AG04450 (cell line): ENCODE results near the gene TLE6. TPM values are rescaled to one million over a fixed set of nuclear protein-coding genes. Genes with fewer than 3 reads are reported as not detected.

ENCODE experiments used
- CTCF ChIA-PET: fragments of 300-600, 350-600 bp; formaldehyde crosslinking; extraction: SDS; loops from one replicate; lab custom pipeline; 2022; ENCODE audit warnings: antibody characterized with exemption, inconsistent platforms; lab: Charles Lee
- POLR2A ChIA-PET: fragments of 350-600 bp; formaldehyde crosslinking; extraction: SDS; loops from one replicate; lab custom pipeline; 2021; ENCODE audit warnings: antibody characterized with exemption, inconsistent platforms; lab: Yijun Ruan, JAX
- DNase-seq: peaks from one replicate; pipeline ENCODE4 v3.0.0-alpha.2; 2011; ENCODE audit warnings: low read depth, low spot score
- H3K27ac ChIP-seq: one replicate; pipeline ENCODE4 v1.5.1; 2012; ENCODE audit warnings: low read depth, low read length, control low read depth
- H3K27me3 ChIP-seq: one replicate; pipeline ENCODE4 v1.6.0; 2012; ENCODE audit warnings: low read length; ENCODE audit not compliant: control insufficient read depth, insufficient read depth
- H3K4me3 ChIP-seq: 2 replicates; pipeline ENCODE4 v1.5.1; 2011; ENCODE audit warnings: mild to moderate bottlenecking, low read depth, low read length, control low read depth
- H3K9me3 ChIP-seq: 2 replicates; pipeline ENCODE4 v1.5.1; 2012; ENCODE audit warnings: low read length; ENCODE audit not compliant: control insufficient read depth, insufficient read depth
- polyA plus RNA-seq: library from polyadenylated mRNA; depleted of rRNA; stranded (reverse); fragments of >200 nt; gene quantifications from 2 replicates; pipeline ENCODE4 v1.2.3, GENCODE V29; 2011
- TF ChIP-seq, protein P1 (sequence below): IDR thresholded peaks from 2 replicates; pipeline ENCODE4 v1.5.1; 2011; ENCODE audit warnings: low read depth, low read length, control low read depth, inconsistent platforms

TLE6 gene
- polyA plus RNA-seq, 1 experiment = 0.51 TPM

DNA sequence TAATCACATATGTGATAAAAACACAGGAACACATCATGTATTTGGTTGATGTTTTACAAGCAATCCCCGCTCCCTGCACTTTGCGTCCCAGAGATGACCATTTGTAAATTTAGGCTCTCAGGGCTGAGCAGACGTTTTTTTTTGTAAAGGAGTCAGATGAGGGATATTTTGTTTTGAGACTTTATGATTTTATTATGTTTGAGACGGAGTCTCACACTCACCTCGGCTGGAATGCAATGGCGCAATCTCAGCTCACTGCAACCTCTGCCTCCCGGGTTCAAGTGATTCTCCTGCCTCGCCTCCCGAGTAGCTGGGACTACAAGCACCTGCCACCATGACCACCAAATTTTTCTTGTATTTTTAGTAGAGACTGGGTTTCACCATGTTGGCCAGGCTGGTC, 1.4 kb downstream of the TLE6 start:
- ChIA-PET CTCF (no interaction called here), POLR2A (no interaction called here)
- TF ChIP-seq, protein P1, sequence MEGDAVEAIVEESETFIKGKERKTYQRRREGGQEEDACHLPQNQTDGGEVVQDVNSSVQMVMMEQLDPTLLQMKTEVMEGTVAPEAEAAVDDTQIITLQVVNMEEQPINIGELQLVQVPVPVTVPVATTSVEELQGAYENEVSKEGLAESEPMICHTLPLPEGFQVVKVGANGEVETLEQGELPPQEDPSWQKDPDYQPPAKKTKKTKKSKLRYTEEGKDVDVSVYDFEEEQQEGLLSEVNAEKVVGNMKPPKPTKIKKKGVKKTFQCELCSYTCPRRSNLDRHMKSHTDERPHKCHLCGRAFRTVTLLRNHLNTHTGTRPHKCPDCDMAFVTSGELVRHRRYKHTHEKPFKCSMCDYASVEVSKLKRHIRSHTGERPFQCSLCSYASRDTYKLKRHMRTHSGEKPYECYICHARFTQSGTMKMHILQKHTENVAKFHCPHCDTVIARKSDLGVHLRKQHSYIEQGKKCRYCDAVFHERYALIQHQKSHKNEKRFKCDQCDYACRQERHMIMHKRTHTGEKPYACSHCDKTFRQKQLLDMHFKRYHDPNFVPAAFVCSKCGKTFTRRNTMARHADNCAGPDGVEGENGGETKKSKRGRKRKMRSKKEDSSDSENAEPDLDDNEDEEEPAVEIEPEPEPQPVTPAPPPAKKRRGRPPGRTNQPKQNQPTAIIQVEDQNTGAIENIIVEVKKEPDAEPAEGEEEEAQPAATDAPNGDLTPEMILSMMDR = no peak
- no peaks in the 10 kb centered on the region for H3K27me3 ChIP-seq
- no peak for DNase-seq
- H3K4me3 ChIP-seq = no peak overlapping the region
- H3K9me3 ChIP-seq = no peaks in the 10 kb centered on the region
- H3K27ac ChIP-seq = no peak overlapping the region

DNA sequence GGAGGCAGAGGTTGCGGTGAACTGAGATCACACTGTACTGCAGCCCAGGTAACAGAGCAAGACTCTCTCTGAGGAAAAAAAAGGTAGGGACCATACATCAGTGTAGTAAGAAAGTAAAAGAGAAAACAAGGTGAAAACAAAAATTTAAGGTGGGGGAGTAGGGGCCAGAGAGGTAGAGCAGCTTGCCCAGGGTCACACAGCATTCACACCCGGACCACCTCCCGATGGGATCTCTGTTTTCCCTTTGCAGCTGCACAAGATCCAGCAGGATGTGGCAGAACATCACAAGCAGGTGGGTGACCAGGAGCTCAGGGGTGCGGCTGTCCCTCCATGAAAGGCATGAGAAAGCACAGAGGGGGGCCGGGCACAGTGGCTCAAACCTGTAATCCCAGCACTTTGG, 4.5 kb downstream of the TLE6 start:
- POLR2A ChIA-PET = no interaction called here
- no peak overlapping the region for H3K4me3 ChIP-seq
- TF ChIP-seq, protein P1 = no peak
- DNase-seq = no peak
- CTCF ChIA-PET = interaction anchor here (0.9 kb wide), 1 partner anchor 19 kb away, joined by 4 read pairs; no protein-coding TSS in a partner anchor
- H3K9me3 ChIP-seq = no peaks in the 10 kb centered on the region
- peaks cover 3% of the 10 kb centered on the region for H3K27me3 ChIP-seq
- H3K27ac ChIP-seq = no peak overlapping the region

DNA sequence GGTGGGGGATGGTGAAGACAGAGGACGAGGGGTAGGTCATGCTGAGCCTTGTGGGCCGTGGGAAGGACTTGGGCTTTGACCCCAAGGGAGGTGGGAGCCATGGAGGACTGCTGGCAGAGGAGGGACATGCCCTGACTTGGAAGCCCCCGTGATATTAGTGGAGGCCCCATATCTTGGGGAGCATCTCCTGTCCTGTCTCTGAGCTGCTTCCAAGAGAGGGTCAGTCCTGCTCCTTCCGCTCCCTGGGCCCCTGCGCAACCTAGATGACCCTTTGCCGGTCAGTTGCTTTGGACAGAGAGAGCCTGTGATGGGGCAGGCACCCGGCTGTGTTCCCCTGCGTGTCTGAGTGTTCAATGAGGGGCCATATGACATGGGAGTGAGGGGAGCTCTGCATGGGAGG, 5.2 kb downstream of the TLE6 start:
- Histone ChIP-seq H3K27me3 (peaks cover 9% of the 10 kb centered on the region), H3K4me3 (no peak overlapping the region), H3K9me3 (no peaks in the 10 kb centered on the region), H3K27ac (no peak overlapping the region)
- POLR2A ChIA-PET = interaction anchor here (0.7 to 0.9 kb wide), 2 partner anchors 32 to 53 kb away, joined by 3 to 4 read pairs; no protein-coding TSS in a partner anchor
- CTCF ChIA-PET = interaction anchor here (0.9 kb wide), 1 partner anchor 20 kb away, joined by 4 read pairs; no protein-coding TSS in a partner anchor
- DNase-seq = no peak
- TF ChIP-seq, protein P1 = no peak

DNA sequence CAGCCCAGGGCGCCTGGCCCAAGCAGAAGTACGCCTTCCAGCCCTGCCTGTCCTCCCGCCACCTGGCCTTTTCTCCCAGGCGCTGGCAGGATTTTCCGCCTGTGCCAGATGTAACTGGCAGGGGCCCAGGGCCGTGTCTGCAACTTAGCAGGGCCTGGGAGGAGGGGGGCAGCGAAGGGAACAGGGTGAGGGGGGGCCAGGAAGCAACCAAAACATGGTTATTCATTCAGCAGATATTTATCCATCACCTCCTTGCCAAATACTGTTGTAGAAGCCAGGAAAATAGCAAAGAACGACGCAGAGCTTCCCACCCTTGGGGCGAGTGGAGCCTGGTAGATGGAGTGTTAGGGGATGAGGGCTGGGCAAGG, 5.6 kb downstream of the TLE6 start:
- Histone ChIP-seq H3K4me3 (no peak overlapping the region), H3K27me3 (peaks cover 12% of the 10 kb centered on the region), H3K27ac (no peak overlapping the region), H3K9me3 (no peaks in the 10 kb centered on the region)
- ChIA-PET POLR2A (interaction anchor here (0.7 to 0.9 kb wide), 2 partner anchors 32 to 53 kb away, joined by 3 to 4 read pairs; no protein-coding TSS in a partner anchor), CTCF (no interaction called here)
- TF ChIP-seq, protein P1 = no peak
- peak; percentile 61 for DNase-seq

DNA sequence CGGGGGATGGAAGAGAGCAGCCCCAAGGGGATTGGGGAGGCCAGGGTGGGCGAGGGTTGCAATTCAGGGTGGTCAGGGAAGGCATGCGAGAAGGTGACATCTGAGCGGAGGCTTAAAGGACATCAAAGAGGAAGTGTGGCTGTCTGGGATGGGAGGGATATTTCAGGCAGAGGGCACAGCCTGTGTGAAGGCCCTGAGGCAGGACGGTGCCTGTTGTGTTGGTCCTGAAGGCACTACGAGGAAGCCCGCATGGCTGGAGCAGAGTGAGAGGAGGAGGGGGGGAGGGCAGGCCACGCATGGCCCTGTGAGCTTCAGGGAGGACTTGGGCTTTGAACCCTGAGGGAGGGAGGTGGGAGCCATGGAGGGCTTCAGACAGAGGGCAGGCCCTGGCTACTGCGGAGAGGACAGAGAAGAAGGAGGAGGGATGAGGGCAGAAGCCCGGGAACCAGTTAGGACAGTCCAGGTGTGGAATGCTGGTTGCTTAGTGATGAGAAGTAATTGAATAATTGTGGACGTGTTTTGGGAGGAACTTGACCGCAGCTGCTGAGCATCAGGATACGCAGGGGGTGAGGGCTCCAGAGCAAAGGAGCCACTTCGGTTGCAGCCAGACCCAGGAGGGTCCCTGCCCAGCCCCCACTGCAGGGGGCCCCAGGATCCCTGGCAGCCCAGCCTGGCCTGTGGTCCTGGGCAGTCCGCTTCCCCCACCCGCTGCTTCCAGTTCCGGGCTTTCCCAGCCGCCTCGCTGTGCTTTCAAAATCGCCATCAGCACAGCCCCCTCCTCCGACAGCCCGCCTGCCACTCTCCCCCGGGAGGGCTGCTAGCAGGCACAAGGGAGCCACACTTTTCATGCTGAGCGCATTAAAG, 6.2 kb downstream of the TLE6 start:
- peak overlapping the region; percentile 57 for H3K4me3 ChIP-seq
- CTCF ChIA-PET = interaction anchor here (0.5 to 0.6 kb wide), 2 partner anchors 49 to 828 kb away, joined by 3 to 4 read pairs; no protein-coding TSS in a partner anchor
- no peak for DNase-seq

More for the DNA sequence above, 6.2 kb downstream of the TLE6 start:
- Histone ChIP-seq H3K9me3 (no peaks in the 10 kb centered on the region), H3K27ac (no peak overlapping the region), H3K27me3 (peaks cover 13% of the 10 kb centered on the region)
- POLR2A ChIA-PET = interaction anchor here (0.7 to 0.9 kb wide), 2 partner anchors 33 to 52 kb away, joined by 3 to 4 read pairs; no protein-coding TSS in a partner anchor
- TF ChIP-seq, protein P1 = no peak
